K562 (cell line): ENCODE data around the gene BRAF. TPM values are rescaled to one million over a fixed set of nuclear protein-coding genes. Genes with fewer than 3 reads are reported as not detected.

Experiments used
- ASH1L ChIP-seq: fragments of 450-650 bp; IDR thresholded peaks from 2 replicates; pipeline ENCODE4 v1.6.1; 2018; ENCODE audit warnings: borderline replicate concordance, mild to moderate bottlenecking, low read depth; ENCODE audit not compliant: partially characterized antibody
- CHD1 ChIP-seq: fragments of 200-600 bp; sonication (generic); IDR thresholded peaks from one replicate; pipeline ENCODE4 v1.6.1; 2012; ENCODE audit warnings: mild to moderate bottlenecking, moderate library complexity, low read length, inconsistent platforms
- GABPA ChIP-seq: fragments of 200-800 bp; sonication (Bioruptor generic); conservative IDR thresholded peaks from 2 replicates; pipeline ENCODE4 v1.6.1; 2016; ENCODE audit warnings: low read depth, missing genetic modification characterization, missing compliant biosample characterization
- GATAD2B ChIP-seq: fragments of 450-650 bp; IDR thresholded peaks from 2 replicates; pipeline ENCODE4 v1.6.1; 2017; ENCODE audit warnings: mild to moderate bottlenecking, borderline replicate concordance
- HEY1 ChIP-seq: fragments of 250-450 bp; sonication (Bioruptor Pico); IDR thresholded peaks from 2 replicates; pipeline ENCODE4 v1.5.0; 2020; ENCODE audit warnings: mild to moderate bottlenecking, moderate library complexity, borderline replicate concordance
- HMG20A ChIP-seq: fragments of 450-650 bp; formaldehyde crosslinking; conservative IDR thresholded peaks from 2 replicates; pipeline ENCODE4 v1.4.0; 2020; ENCODE audit warnings: mild to moderate bottlenecking, mixed read lengths
- MEF2D ChIP-seq: conservative IDR thresholded peaks from 2 replicates; pipeline ENCODE4 v1.6.1; 2016; ENCODE audit warnings: low read depth, missing genetic modification characterization, missing compliant biosample characterization
- MTA1 ChIP-seq: fragments of 450-650 bp; IDR thresholded peaks from 2 replicates; pipeline ENCODE4 v1.6.1; 2017; ENCODE audit warnings: borderline replicate concordance
- NBN ChIP-seq: fragments of 450-650 bp; IDR thresholded peaks from 2 replicates; pipeline ENCODE4 v1.6.1; 2016; ENCODE audit warnings: low read depth, mild to moderate bottlenecking
- NFE2 ChIP-seq: IDR thresholded peaks from 2 replicates; pipeline ENCODE4 v1.6.1; 2014; ENCODE audit warnings: antibody characterized with exemption, low read depth
- OTX1 ChIP-seq: fragments of 450-650 bp; formaldehyde crosslinking; IDR thresholded peaks from 2 replicates; pipeline ENCODE4 v1.4.0; 2022; ENCODE audit warnings: mild to moderate bottlenecking
- POLR2B ChIP-seq: fragments of 450-650 bp; IDR thresholded peaks from 2 replicates; pipeline ENCODE4 v1.6.1; 2018; ENCODE audit warnings: low read depth; ENCODE audit not compliant: partially characterized antibody
- POLR2G ChIP-seq: fragments of 200-400 bp; formaldehyde crosslinking; IDR thresholded peaks from 2 replicates; pipeline ENCODE4 v1.6.1; 2017; ENCODE audit warnings: low read depth, mild to moderate bottlenecking, antibody characterized with exemption, low read length, moderate library complexity
- RBFOX2 ChIP-seq: fragments of 200-400 bp; formaldehyde crosslinking; IDR thresholded peaks from 2 replicates; pipeline ENCODE4 v1.6.1; 2017; ENCODE audit warnings: low read depth, mild to moderate bottlenecking, low read length, moderate library complexity
- SMAD3 ChIP-seq: fragments of 450-650 bp; formaldehyde crosslinking; conservative IDR thresholded peaks from 2 replicates; pipeline ENCODE4 v1.4.0; 2020; ENCODE audit warnings: mild to moderate bottlenecking
- UBTF ChIP-seq, 2 experiments: IDR thresholded peaks; 2 replicates each; pipeline ENCODE4 v1.6.1; 2012; ENCODE audit warnings: improper control_type of control experiment in 2 of 2, low read depth in 2 of 2, low read length in 2 of 2, borderline replicate concordance in 1 of 2
- ZBED1 ChIP-seq: IDR thresholded peaks from 2 replicates; pipeline ENCODE4 v1.6.1; 2014
- ZEB2 ChIP-seq: fragments of 450-650 bp; IDR thresholded peaks from 2 replicates; pipeline ENCODE4 v1.6.1; 2016
- ZNF224 ChIP-seq: sonication (generic); formaldehyde crosslinking; IDR thresholded peaks from 2 replicates; pipeline ENCODE4 v1.8.0; 2022; ENCODE audit warnings: mild to moderate bottlenecking, missing genetic modification reagents
- ZNF76 ChIP-seq: fragments of 250-450 bp; sonication (Bioruptor Pico); IDR thresholded peaks from 2 replicates; pipeline ENCODE4 v1.4.0; 2020; ENCODE audit warnings: mild to moderate bottlenecking, moderate library complexity, borderline replicate concordance
- ZNF830 ChIP-seq: fragments of 250-450 bp; sonication (Bioruptor Pico); IDR thresholded peaks from 2 replicates; pipeline ENCODE4 v1.5.0; 2021; ENCODE audit warnings: mild to moderate bottlenecking
- polyA plus RNA-seq, 8 experiments: library from polyadenylated mRNA; depleted of rRNA in 4 of 8; stranded (reverse) in 5 of 8; unstranded in 3 of 8; fragments of >200 nt; fragmentation: Nextera tagmentation in 2 of 8; fragmentation: Illumina TruSeq in 1 of 8; extraction: Ambion mirVana in 2 of 8; extraction: Trizol in 1 of 8; gene quantifications; 2 replicates each; pipeline versions ENCODE4 v1.2.1 to v1.2.3, GENCODE V29; 2011 to 2014; ENCODE audit warnings: inconsistent platforms in 1 of 8, missing spikeins in 1 of 8
- total RNA-seq, 7 experiments: library from RNA; depleted of rRNA in 6 of 7; stranded (reverse); fragments of >200 nt in 6 of 7; fragmentation: Illumina TruSeq in 2 of 7; extraction: Trizol in 2 of 7; gene quantifications; 2 replicates each; pipeline versions ENCODE4 v1.2.1 to v1.2.3, GENCODE V29; 2011 to 2021; ENCODE audit warnings: low replicate concordance in 1 of 7
- TF ChIP-seq, protein P1 (sequence below): sonication (generic); formaldehyde crosslinking; IDR thresholded peaks from 2 replicates; pipeline ENCODE4 v1.8.1; 2023; ENCODE audit warnings: mild to moderate bottlenecking, missing genetic modification reagents
- TF ChIP-seq, protein P2 (sequence below): sonication (generic); formaldehyde crosslinking; IDR thresholded peaks from 2 replicates; pipeline ENCODE4 v1.8.0; 2022; ENCODE audit warnings: missing genetic modification reagents, mild to moderate bottlenecking, borderline replicate concordance

Gene BRAF
- total and polyA plus RNA-seq, 9 of the 15 experiments (the other 6 are each of a cell fraction or from before 2014, with no cell fraction given): 3.6 to 38.3 (median 21.9) TPM

GRCh38 chr7:140696680-140697446, 227.9 kb downstream of the BRAF start, which contains the start of gene NDUFB2 (continued):
- TF ChIP-seq UBTF (IDR thresholded peaks at IDR 0.05; ENCODE audit: borderline replicate concordance in 1 of 2, low read depth in 2 of 2, low read length in 2 of 2) (peak in 1 of 2 experiments; percentile 56; a peak in 1 of 4 replicates), POLR2G (peak; percentile 95), ZEB2 (peak; percentile 60; the same call in 1 of the 2 replicates), SMAD3 (CRISPR knock-in tag) (no peak; the same call in 1 of the 2 replicates), GATAD2B (peak; percentile 10; the same call in 1 of the 2 replicates), MEF2D (tag) (no peak), ZNF830 (CRISPR knock-in tag) (0 out of 2 replicates have a peak, but pooled peaks have one; percentile 79), CHD1 (peak; percentile 68), NFE2 (no peak), OTX1 (CRISPR knock-in tag) (peak; percentile 8; the same call in 1 of the 2 replicates), RBFOX2 (peak; percentile 95), NBN (peak; percentile 100), ZNF76 (CRISPR knock-in tag) (peak; percentile 77; the same call in 1 of the 2 replicates), ZBED1 (peak; percentile 34), ZNF224 (CRISPR knock-in tag) (0 out of 2 replicates have a peak, but pooled peaks have one; percentile 92), ASH1L (no peak), POLR2B (peak; percentile 97), MTA1 (peak; percentile 88; the same call in 1 of the 2 replicates), HEY1 (peak; percentile 15; the same call in 1 of the 2 replicates), HMG20A (CRISPR knock-in tag) (no peak), GABPA (tag) (peak; percentile 79)
- TF ChIP-seq, protein P1, sequence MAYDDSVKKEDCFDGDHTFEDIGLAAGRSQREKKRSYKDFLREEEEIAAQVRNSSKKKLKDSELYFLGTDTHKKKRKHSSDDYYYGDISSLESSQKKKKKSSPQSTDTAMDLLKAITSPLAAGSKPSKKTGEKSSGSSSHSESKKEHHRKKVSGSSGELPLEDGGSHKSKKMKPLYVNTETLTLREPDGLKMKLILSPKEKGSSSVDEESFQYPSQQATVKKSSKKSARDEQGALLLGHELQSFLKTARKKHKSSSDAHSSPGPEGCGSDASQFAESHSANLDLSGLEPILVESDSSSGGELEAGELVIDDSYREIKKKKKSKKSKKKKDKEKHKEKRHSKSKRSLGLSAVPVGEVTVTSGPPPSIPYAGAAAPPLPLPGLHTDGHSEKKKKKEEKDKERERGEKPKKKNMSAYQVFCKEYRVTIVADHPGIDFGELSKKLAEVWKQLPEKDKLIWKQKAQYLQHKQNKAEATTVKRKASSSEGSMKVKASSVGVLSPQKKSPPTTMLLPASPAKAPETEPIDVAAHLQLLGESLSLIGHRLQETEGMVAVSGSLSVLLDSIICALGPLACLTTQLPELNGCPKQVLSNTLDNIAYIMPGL (CRISPR knock-in tag): peak; percentile 86
- TF ChIP-seq, protein P2, sequence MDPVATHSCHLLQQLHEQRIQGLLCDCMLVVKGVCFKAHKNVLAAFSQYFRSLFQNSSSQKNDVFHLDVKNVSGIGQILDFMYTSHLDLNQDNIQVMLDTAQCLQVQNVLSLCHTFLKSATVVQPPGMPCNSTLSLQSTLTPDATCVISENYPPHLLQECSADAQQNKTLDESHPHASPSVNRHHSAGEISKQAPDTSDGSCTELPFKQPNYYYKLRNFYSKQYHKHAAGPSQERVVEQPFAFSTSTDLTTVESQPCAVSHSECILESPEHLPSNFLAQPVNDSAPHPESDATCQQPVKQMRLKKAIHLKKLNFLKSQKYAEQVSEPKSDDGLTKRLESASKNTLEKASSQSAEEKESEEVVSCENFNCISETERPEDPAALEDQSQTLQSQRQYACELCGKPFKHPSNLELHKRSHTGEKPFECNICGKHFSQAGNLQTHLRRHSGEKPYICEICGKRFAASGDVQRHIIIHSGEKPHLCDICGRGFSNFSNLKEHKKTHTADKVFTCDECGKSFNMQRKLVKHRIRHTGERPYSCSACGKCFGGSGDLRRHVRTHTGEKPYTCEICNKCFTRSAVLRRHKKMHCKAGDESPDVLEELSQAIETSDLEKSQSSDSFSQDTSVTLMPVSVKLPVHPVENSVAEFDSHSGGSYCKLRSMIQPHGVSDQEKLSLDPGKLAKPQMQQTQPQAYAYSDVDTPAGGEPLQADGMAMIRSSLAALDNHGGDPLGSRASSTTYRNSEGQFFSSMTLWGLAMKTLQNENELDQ (CRISPR knock-in tag): peak; percentile 98
